Measurements from ENCODE around the gene GIMAP1. TPM values are rescaled to one million over a fixed set of nuclear protein-coding genes. Genes with fewer than 3 reads are reported as not detected.

The GIMAP1 gene
- total and polyA plus RNA-seq, 7 donors: 1.6 to 10.3 (median 5.0) TPM

- Histone ChIP-seq H3K9me3 (no peaks in the 10 kb centered on the region), H3K4me3 (no peak overlapping the region), H3K27me3 (no peaks in the 10 kb centered on the region), H3K36me3 (no peaks in the 10 kb centered on the region), H3K4me1 (peaks cover 0 to 10% (median 2%) of the 10 kb centered on the region in 4 donors), H3K27ac (peak overlapping the region in 1 of 4 donors; percentile 20)
- no peak for DNase-seq
- 41 to 43% methylated on average over 3 of the region's 3 CpGs for WGBS, 2 donors
- TF ChIP-seq POLR2A (IDR thresholded peaks at IDR 0.05): no peak
- no peak for TF ChIP-seq POLR2AphosphoS5 (IDR thresholded peaks at IDR 0.05)
- no peak for TF ChIP-seq EP300 (IDR thresholded peaks at IDR 0.05)
- TF ChIP-seq CTCF (IDR thresholded peaks at IDR 0.05): no peak
- intact Hi-C loops (cut with DNase I): no loop called here
These were observed 37.6 kb downstream of the GIMAP1 start for GRCh38 chr7:150753826-150754603.

GRCh38 chr7:150754951-150755350 is 38.5 kb downstream of the GIMAP1 start:
- Histone ChIP-seq H3K4me1 (peaks cover 0 to 10% (median 2%) of the 10 kb centered on the region in 4 donors), H3K4me3 (no peak overlapping the region), H3K27ac (no peak overlapping the region), H3K36me3 (no peaks in the 10 kb centered on the region), H3K9me3 (no peaks in the 10 kb centered on the region), H3K27me3 (no peaks in the 10 kb centered on the region)
- TF ChIP-seq POLR2A (IDR thresholded peaks at IDR 0.05) (no peak), CTCF (IDR thresholded peaks at IDR 0.05) (no peak), EP300 (IDR thresholded peaks at IDR 0.05) (no peak), POLR2AphosphoS5 (IDR thresholded peaks at IDR 0.05) (no peak)
- intact Hi-C loops (cut with DNase I): no loop called here
- no peak for DNase-seq

- no peaks in the 10 kb centered on the region for H3K9me3 ChIP-seq
- no peak for TF ChIP-seq EP300 (IDR thresholded peaks at IDR 0.05)
- no peak for TF ChIP-seq POLR2A (IDR thresholded peaks at IDR 0.05)
- no peak for DNase-seq
- intact Hi-C loops (cut with DNase I): no loop called here
- WGBS, 2 donors: 49 to 82% methylated on average over 4 of the region's 4 CpGs
- H3K27ac ChIP-seq: peak overlapping the region in 1 of 4 donors; percentile 40
- H3K36me3 ChIP-seq: no peaks in the 10 kb centered on the region
- H3K4me3 ChIP-seq: no peak overlapping the region
- H3K27me3 ChIP-seq: no peaks in the 10 kb centered on the region
- H3K4me1 ChIP-seq: peaks cover 0 to 10% (median 2%) of the 10 kb centered on the region in 4 donors
These were observed 39.2 kb downstream of the GIMAP1 start for GRCh38 chr7:150755473-150756099.

GRCh38 chr7:150756166-150756565 is 39.8 kb downstream of the GIMAP1 start:
- peak overlapping the region in 1 of 4 donors; percentile 40 for H3K27ac ChIP-seq
- TF ChIP-seq EP300 (IDR thresholded peaks at IDR 0.05) (no peak), CTCF (IDR thresholded peaks at IDR 0.05) (no peak), POLR2AphosphoS5 (IDR thresholded peaks at IDR 0.05) (no peak), POLR2A (IDR thresholded peaks at IDR 0.05) (no peak)
- H3K36me3 ChIP-seq: no peaks in the 10 kb centered on the region
- H3K4me1 ChIP-seq: peaks cover 0 to 10% (median 2%) of the 10 kb centered on the region in 4 donors
- intact Hi-C loops (cut with DNase I): no loop called here
- H3K27me3 ChIP-seq: no peaks in the 10 kb centered on the region
- no peak for DNase-seq
- no peak overlapping the region for H3K4me3 ChIP-seq
- H3K9me3 ChIP-seq: no peaks in the 10 kb centered on the region
- 71 to 88% methylated on average over 3 of the region's 3 CpGs for WGBS, 2 donors

- H3K4me1 ChIP-seq: peaks cover 0 to 3% (median 1%) of the 10 kb centered on the region in 4 donors
These were observed 40.4 kb downstream of the GIMAP1 start for GRCh38 chr7:150756858-150757257.

More at GRCh38 chr7:150756858-150757257, 40.4 kb downstream of the GIMAP1 start:
- H3K4me3 ChIP-seq: no peak overlapping the region
- H3K27me3 ChIP-seq: no peaks in the 10 kb centered on the region
- intact Hi-C loops (cut with DNase I): no loop called here
- no peaks in the 10 kb centered on the region for H3K36me3 ChIP-seq
- no peaks in the 10 kb centered on the region for H3K9me3 ChIP-seq
- H3K27ac ChIP-seq: peak overlapping the region in 1 of 4 donors; percentile 40
- 10 to 45% methylated on average over 1 of the region's 1 CpG for WGBS, 2 donors
- DNase-seq: no peak
- TF ChIP-seq CTCF (IDR thresholded peaks at IDR 0.05) (peak in 3 of 4 experiments; percentile 8 to 36 (median 25)), POLR2AphosphoS5 (IDR thresholded peaks at IDR 0.05) (no peak)

Data from sigmoid colon (tissue), 7 donors.